LNCAP (cell line): ENCODE results near the gene ETS1.

Source experiments
- TF ChIP-seq, protein P1 (sequence below): fragments of 450-650 bp; IDR thresholded peaks from 2 replicates; pipeline ENCODE4 v1.5.1; 2017; ENCODE audit warnings: mild to moderate bottlenecking

The ETS1 gene

DNA sequence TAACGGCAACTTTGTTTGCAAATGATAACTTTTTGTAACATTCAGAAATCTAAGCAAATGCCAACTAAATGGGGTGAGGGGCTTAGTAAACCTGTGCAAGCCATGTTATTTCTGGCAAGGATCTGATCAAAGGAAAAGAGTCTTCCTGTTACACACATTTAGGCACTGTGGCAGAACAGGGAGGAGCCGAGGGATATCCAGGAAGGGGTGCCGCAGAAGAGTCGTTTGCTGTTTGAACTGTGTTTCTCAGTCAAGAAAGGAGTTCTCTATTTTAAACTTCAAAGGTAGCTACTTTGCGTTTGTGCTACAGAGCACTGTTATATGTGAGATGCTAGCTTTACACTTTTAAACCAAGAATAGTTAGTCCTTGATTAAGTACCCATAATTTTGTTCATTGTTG is 175.5 kb downstream of the ETS1 start:
- TF ChIP-seq, protein P1, sequence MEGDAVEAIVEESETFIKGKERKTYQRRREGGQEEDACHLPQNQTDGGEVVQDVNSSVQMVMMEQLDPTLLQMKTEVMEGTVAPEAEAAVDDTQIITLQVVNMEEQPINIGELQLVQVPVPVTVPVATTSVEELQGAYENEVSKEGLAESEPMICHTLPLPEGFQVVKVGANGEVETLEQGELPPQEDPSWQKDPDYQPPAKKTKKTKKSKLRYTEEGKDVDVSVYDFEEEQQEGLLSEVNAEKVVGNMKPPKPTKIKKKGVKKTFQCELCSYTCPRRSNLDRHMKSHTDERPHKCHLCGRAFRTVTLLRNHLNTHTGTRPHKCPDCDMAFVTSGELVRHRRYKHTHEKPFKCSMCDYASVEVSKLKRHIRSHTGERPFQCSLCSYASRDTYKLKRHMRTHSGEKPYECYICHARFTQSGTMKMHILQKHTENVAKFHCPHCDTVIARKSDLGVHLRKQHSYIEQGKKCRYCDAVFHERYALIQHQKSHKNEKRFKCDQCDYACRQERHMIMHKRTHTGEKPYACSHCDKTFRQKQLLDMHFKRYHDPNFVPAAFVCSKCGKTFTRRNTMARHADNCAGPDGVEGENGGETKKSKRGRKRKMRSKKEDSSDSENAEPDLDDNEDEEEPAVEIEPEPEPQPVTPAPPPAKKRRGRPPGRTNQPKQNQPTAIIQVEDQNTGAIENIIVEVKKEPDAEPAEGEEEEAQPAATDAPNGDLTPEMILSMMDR = no peak

- TF ChIP-seq, protein P1 = no peak
These were observed 176.2 kb downstream of the ETS1 start for GRCh38 chr11:128411150-128411549.

- TF ChIP-seq, protein P1 = no peak
These were observed 177.9 kb downstream of the ETS1 start for GRCh38 chr11:128409476-128409875.
